ENCODE results near the gene HMSD. TPM values are rescaled to one million over a fixed set of nuclear protein-coding genes. Genes with fewer than 3 reads are reported as not detected.
"Not testable (repeated sequence)": the region's sequence is repeated elsewhere in the genome, so short reads cannot be mapped to it uniquely, and the experiment has no call there.

The HMSD gene
- total and polyA plus RNA-seq, 2 of the 13 experiments (the other 11 are each of a cell fraction or from before 2014, with no cell fraction given) = not detected

- TF ChIP-seq RELA (CRISPR knock-in tag; IDR thresholded peaks at IDR 0.05) = no peak
Measured at GRCh38 chr18:63928331-63928730, 20.8 kb upstream of the HMSD start (continued).

DNA sequence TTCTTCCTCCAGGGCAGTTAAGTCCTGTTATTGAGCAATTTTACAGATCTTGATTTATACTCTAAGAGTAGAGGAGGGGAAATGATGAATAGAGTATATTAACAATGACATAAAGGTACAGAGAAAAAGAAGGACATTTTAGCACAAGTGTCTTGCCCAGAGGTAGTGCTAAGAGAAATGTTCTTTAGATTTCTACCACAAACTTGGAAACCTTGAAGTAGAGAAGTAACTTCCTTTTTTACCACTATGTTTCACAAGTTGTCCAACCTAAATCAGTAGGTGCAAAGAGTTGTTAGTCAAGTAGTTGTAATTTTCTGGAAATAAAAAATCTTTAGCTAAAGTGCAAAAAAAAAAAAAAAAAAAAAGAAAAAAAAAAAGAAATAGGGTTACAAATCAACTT, 19.7 kb upstream of the HMSD start:
- H3K27me3 ChIP-seq (ENCODE audit: control insufficient read depth in 1 of 2, insufficient read depth in 2 of 2, low read length in 2 of 2); H3K9ac ChIP-seq (ENCODE audit: insufficient read depth, low read depth, low read length); H3K4me2 ChIP-seq (ENCODE audit: low read depth, low read length); H3K79me2 ChIP-seq (ENCODE audit: insufficient read depth, low read length); H4K20me1 ChIP-seq (ENCODE audit: insufficient read depth, low read length); CTCF ChIA-PET (ENCODE audit: low intra/inter-chr PET ratio, low total read pairs); H2AFZ ChIP-seq (ENCODE audit: low read length); H3K4me1 ChIP-seq (ENCODE audit: insufficient read depth, low read length); FAIRE-seq; H3K36me3 ChIP-seq (replicated peaks in 1 of 2; ENCODE audit: control insufficient read depth in 1 of 2, insufficient read depth in 2 of 2, low read length in 2 of 2); H3K27ac ChIP-seq (ENCODE audit: extremely low read length, insufficient read depth, low read length); in situ Hi-C loops (cut with HindIII; ENCODE audit: extremely low pct_ligation_motif_present, low pct_unique_long_range_greater_than_20kb); BruUV-seq (replicated peaks); H3K9me3 ChIP-seq (ENCODE audit: low read length); DNase-seq (ENCODE audit: low spot score); POLR2A ChIA-PET; H3K4me3 ChIP-seq (replicated peaks in 1 of 3; ENCODE audit: insufficient read depth in 1 of 3, low read depth in 2 of 3, low read length in 3 of 3); ATAC-seq; intact Hi-C loops (cut with micrococcal nuclease; ENCODE audit: unreplicated experiment): not testable (repeated sequence)

GRCh38 chr18:63930773-63931354, 18.2 kb upstream of the HMSD start:
- H3K4me1 ChIP-seq (ENCODE audit: insufficient read depth, low read length) = no peaks in the 10 kb centered on the region
- no peaks in the 10 kb centered on the region for H3K27me3 ChIP-seq (ENCODE audit: control insufficient read depth in 1 of 2, insufficient read depth in 2 of 2, low read length in 2 of 2)
- no peak overlapping the region for H3K4me3 ChIP-seq (replicated peaks in 1 of 3; ENCODE audit: insufficient read depth in 1 of 3, low read depth in 2 of 3, low read length in 3 of 3)
- WGBS (ENCODE audit: low lambda C conversion rate) = 0% methylated on average over 3 of the region's 3 CpGs
- no peaks in the 10 kb centered on the region for H3K36me3 ChIP-seq (replicated peaks in 1 of 2; ENCODE audit: control insufficient read depth in 1 of 2, insufficient read depth in 2 of 2, low read length in 2 of 2)
- H4K20me1 ChIP-seq (ENCODE audit: insufficient read depth, low read length) = no peaks in the 10 kb centered on the region
- no TSS peak for BruUV-seq (replicated peaks)
- H2AFZ ChIP-seq (ENCODE audit: low read length) = no peak overlapping the region
- intact Hi-C loops (cut with micrococcal nuclease; ENCODE audit: unreplicated experiment) (no loop called here), in situ Hi-C loops (cut with HindIII; ENCODE audit: extremely low pct_ligation_motif_present, low pct_unique_long_range_greater_than_20kb) (no loop called here)
- H3K79me2 ChIP-seq (ENCODE audit: insufficient read depth, low read length) = no peaks in the 10 kb centered on the region
- ATAC-seq (no peak), FAIRE-seq (no peak), DNase-seq (ENCODE audit: low spot score) (no peak)
- CTCF ChIA-PET (ENCODE audit: low intra/inter-chr PET ratio, low total read pairs) = no interaction called here
- TF ChIP-seq ZBTB39 (CRISPR knock-in tag; IDR thresholded peaks at IDR 0.05) (no peak), HNRNPK (IDR thresholded peaks at IDR 0.05; ENCODE audit: low read depth, low read length, poor library complexity, severe bottlenecking) (no peak), ATF6 (CRISPR knock-in tag; conservative IDR thresholded peaks at IDR 0.05) (no peak), MAFK (conservative IDR thresholded peaks at IDR 0.05 in 1 of 2, IDR thresholded peaks at IDR 0.05 in 1 of 2; ENCODE audit: low read length in 2 of 2) (peak; percentile 72 to 85), MAFF (IDR thresholded peaks at IDR 0.05; ENCODE audit: low read depth, low read length) (peak; percentile 74), CEBPZ (IDR thresholded peaks at IDR 0.05; ENCODE audit: low read length) (no peak)
- H3K9me3 ChIP-seq (ENCODE audit: low read length) = no peaks in the 10 kb centered on the region
- H3K9ac ChIP-seq (ENCODE audit: insufficient read depth, low read depth, low read length) = no peak overlapping the region
- POLR2A ChIA-PET = no interaction called here
- no peak overlapping the region for H3K4me2 ChIP-seq (ENCODE audit: low read depth, low read length)
- no peak overlapping the region for H3K27ac ChIP-seq (ENCODE audit: extremely low read length, insufficient read depth, low read length)
